Stimulated activated CD4-positive, alpha-beta T cell treated with anti-CD3 and anti-CD28 coated beads, Interleukin-2, amount 100 ng/mL, for 48 hours (primary cell): ENCODE measurements around the gene SPDYE17.
"Not testable (repeated sequence)": the region's sequence is repeated elsewhere in the genome, so short reads cannot be mapped to it uniquely, and the experiment has no call there.

ENCODE experiments used
- DNase-seq, 2 donors: peaks; one replicate each; pipeline ENCODE4 v3.0.0-alpha.2; 2020

The SPDYE17 gene

DNA sequence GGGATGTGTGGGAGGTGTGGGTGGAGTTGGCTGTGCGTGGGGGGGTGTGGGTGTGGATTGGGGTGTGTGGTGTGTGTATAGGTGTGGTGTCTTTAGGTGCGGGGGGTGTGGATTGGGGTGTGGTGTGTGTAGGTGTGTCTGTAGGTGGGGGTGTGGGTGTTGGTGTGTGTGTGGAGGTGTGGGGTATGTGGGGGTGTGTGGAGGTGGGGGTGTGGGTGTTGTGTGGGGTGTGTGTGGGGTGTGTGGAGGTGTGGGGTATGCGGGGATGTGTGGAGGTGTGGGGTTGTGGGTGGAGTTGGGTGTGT is 33.9 kb downstream of the SPDYE17 start:
- DNase-seq = no peak

- no peak for DNase-seq
Measured at GRCh38 chr7:76997381-76998284, 34.5 kb downstream of the SPDYE17 start.

DNA sequence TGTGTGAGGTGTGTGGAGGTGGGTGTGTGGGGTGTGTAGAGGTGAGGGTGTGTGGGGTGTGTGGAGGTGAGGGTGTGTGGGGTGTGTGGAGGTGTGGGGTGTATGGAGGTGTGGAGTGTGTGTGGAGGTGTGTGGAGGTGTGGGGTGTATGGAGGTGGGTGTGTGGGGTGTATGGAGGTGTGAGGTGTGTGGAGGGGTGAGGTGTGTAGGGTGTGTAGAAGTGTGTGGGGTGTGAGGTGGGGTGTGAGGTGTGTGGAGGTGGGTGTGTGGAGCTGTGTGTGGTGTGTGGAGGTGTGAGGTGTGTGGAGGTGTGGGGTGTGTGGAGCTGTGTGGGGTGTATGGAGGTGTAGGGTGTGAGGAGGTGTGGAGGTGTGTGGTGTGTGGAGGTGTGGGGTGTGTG is 35.2 kb downstream of the SPDYE17 start:
- DNase-seq = not testable (repeated sequence)

DNA sequence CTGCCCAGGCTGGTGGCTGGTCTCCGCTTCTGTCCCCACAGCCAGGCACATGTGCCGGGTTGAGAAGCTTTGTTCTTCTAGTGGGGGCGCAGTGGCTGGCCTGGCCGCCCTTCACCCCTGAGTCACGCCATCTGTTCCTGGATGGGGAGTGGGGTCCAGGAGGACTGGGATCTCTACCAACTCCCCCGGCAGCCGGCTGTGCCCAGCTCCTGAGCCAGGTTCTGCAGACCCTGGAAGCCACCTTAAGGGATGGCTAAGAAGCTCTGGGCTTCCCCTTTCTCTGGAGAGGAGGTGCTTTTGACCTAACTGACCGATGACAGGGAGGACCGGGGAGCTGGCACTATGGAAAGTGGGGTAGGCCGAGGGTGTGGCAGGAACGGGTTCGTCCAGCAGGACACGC is 37.9 kb downstream of the SPDYE17 start:
- DNase-seq = not testable (repeated sequence)

- DNase-seq = not testable (repeated sequence)
Measured at GRCh38 chr7:76993831-76994230, 38.3 kb downstream of the SPDYE17 start.

GRCh38 chr7:76992871-76993270 is 39.3 kb downstream of the SPDYE17 start:
- not testable (repeated sequence) for DNase-seq

DNA sequence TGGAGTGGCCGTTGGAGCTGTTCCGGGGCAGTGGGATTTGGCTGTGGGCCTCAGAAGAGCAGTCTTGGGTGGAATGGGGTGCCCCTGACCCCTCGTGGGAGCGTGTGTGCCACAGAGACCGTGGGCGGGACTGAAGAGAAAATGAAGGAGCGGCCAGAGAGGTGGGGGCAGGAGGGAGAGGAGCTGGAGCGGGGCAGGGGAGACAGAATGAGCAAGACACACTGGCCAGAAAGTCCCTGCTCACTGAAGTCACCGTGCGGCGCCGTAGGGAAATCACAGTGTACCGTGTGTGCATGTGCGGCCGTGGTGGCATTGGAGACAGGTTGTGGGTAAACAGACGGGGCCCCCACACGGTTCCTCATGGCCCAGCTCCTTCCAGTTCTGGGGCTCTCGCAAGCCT is 40.0 kb downstream of the SPDYE17 start:
- not testable (repeated sequence) for DNase-seq

DNA sequence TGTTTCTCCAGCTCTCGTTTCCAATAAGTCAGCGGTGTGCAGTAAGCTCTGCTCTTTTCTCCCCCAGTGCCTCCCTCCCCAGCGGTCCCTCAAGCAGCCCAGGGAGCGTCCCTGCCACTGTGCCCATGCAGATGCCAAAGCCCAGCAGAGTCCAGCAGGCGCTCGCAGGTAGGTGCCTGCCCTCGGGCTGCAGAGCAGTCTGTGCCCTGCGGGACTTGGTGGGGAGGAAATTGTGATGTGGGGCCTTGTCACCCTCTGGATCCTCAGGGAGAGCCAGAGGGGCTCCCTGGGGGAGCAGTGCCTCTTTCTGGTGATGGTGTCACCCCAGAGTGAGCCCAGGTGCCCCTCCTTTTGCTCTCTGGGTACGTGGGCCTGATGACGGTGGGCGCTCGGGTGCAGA is 42.0 kb downstream of the SPDYE17 start:
- DNase-seq = not testable (repeated sequence)

DNA sequence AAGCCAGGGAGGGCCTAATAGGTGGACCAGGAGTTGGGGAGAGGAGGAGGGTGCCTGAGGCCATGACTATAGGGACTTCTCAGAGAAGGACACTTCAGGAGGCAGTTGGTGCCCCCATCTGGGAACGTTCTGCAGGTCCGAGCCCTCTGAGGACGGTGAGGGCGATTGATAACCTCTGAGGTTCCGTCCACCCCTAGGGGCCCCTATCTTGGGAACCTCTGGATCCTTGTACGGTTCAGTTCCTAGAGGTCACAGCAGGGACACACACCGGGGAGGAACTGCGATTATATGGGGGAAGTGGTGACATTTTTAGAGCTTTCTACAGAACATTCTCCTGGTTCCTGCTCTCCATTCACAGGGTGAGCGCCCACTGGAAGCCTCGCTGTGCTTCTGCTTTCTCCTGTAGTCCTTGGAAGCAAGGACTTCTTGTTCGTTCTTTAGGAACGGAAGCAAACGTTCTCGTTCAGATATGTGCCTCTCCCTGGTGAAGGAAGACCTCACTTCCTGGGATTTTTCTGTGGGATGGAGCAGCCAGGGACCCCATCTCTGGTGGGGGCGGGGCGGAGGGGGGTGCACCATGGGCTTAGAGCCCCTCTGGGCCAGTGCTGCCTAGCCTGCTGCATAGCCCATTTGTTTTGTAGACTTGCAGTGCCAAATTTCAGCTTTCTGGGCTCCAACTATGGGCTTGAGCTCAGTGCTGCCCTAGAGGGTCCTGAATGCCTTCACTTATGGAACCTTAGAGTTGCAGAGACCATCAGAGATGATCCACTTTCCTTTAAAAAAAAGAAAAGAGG is 46.0 kb downstream of the SPDYE17 start:
- DNase-seq = not testable (repeated sequence)

- DNase-seq = not testable (repeated sequence)
Measured at GRCh38 chr7:76984784-76985136, 47.4 kb downstream of the SPDYE17 start.

DNA sequence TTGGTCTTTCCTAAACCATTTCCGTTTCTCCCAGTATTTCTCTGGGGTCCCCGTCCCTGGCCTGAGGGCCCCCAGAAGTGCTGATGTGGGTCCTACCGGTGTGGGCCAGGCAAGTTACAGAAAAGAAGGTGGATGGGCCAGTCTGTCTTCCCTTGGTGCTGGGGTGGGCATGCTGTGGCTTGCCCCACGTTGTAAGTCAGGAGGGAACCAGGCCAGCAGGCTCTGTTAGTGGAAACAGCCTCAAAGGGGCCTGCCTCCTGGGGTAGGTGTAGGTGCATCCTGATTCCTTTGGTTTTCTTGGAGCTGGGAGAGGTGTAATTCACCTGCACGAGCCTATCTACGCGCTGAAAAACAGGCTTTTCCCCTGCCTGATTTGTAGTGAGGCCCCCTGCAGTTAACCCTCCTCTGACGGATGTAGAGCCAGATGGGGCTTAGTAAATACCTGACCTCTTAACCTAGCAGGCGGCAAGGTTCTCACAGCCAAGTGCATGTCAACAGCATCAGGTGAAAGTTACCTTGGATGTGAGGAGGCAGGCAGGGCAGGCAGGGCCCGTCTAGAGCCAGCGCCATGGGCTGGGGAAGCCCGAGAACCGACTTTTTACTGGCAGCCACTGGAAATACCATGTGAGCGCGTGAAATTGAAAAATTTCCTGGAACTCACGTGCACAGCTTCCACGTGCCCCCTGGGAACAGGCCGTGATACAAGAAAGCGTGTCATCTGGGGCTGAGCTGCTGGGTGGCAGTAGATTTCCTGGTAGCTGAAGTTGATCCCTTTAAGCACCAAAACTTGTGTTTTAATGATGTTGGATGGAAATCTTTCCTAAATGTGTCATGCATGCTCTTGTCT is 48.0 kb downstream of the SPDYE17 start:
- not testable (repeated sequence) for DNase-seq

DNA sequence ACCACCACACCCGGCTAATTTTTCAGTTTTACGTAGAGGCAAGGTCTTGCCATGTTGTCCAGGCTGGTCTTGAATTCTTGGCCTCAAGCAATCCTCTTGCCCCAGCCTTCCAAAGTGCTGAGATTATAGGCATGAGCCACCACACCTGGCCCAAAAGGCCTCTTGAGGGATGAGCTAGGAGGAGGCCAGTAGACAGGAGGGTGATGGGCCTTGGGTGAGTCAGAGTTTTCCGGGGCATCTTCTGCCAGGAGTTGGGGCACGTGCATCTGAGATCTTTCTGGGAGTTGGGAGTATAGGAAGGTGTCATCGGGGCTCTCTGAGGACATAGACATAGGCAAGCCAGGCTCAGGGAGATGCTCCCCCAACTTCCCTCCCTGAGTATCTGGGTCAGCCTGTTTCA is 48.8 kb downstream of the SPDYE17 start:
- DNase-seq = not testable (repeated sequence)

- DNase-seq = not testable (repeated sequence)
Measured at GRCh38 chr7:76982501-76982900, 49.7 kb downstream of the SPDYE17 start.

DNA sequence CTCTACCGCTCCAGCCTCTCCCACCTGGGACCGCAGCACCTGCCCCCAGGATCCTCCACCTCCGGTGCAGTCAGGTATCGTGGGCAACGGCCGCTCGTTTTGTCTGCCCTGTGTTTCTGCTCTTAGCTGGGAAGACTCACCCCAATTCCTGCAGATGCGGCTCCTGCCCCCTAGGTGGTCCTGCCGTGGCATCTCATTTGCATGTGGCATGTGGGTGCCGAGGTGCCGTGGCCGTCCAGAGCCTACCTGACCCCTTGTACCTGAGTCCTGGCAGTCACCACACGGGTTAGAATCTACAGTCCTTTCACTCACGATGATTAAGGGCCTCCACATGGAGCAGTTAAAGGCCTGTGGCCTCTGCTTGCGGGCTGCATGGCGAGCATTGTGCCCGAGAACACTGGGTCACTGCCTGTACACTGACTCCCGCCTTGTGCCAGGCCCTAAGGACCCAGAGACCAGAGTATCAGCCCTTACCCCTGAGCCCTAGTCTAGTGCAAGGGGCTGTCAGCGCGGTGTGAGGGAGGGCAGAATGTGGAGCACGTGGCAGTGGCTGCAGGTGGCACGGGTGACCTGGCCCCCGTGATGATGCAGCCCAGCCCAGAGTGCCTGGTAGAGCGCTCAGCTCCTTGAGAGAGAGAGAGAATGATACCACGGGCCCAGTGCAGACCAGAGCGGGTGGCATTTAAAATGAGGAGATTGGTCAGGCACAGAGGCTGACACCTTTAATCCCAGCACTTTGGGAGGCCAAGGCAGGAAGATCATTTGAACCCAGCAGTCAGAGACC is 50.8 kb downstream of the SPDYE17 start:
- not testable (repeated sequence) for DNase-seq

DNA sequence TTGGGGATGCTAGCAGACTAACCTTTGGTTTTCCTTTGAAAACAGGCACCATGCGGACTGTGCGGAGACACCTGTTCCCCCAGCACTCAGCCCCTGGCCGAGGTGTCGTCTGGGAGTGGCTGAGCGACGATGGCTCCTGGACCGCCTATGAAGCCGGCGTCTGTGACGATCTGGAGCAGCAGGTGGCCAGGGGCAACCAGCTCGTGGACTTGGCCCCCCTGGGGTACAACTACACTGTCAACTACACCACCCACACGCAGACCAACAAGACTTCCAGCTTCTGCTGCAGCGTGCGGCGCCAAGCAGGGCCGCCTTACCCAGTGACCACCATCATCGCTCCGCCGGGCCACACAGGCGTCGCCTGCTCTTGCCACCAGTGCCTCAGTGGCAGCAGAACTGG is 51.6 kb downstream of the SPDYE17 start:
- DNase-seq = not testable (repeated sequence)

DNA sequence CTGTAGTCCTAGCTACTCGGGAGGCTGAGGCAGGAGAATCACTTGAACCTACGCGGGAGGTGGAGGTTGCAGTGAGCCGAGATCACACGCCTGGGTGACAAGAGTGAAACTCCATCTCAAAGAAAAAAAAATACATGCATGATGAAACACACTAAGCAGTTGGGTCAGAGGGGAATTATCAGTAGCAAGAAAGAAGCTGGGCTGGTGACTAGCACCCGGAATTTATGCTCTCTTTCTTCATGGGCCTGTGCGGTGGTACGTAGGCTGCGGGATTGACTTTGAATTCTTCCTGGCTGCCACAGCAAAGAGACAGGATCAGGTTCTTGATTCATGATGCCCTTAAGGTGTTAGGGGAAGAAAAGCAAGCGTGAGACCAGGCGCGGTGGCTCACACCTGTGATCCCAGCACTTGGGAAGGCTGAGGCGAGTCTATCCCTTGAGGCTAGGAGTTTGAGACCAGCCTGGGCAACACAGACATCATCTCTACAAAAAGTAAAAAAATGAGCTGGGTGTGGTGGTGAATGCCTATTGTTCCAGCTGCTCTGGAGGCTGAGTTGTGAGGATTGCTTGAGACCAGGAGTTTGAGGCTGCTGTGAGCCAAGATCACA is 54.3 kb downstream of the SPDYE17 start:
- not testable (repeated sequence) for DNase-seq

DNA sequence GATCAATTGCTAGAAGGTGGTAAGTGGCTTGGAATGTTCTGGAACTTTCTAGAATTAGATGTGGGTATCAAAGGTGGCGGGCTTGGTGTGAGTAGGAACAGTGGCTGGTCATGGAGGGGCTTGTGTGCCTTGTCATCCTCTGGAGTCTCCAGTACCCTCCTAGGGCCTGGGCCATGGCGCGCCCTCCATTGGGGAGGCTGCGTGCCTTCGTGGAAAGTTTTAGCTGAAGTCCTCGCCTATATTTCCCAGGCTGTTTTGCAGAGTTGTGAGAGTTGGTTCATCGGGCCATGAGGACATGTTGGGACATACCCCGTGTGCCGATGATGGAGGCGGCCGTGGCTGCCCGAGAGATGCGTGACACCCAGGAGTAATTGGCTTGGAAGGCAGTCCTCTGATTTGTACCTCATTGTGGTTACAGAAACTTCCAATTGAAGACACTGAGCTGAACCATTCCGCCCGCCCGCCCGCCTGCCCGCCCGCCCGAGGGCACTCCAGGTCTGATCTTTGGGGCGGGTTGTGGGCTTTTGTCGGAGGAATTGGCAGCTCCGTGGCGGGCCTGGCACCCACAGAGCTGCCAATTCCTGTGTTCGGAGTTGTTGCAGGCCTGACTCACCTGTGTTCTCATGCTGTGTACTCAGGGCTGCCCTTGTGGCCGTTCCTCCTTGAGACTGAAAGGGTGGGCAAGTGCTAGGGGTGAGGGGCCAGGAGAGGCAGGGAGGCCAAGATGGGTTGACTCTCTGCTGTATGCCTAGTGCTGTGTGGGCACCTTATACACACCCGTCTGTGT is 57.2 kb downstream of the SPDYE17 start:
- DNase-seq = not testable (repeated sequence)

DNA sequence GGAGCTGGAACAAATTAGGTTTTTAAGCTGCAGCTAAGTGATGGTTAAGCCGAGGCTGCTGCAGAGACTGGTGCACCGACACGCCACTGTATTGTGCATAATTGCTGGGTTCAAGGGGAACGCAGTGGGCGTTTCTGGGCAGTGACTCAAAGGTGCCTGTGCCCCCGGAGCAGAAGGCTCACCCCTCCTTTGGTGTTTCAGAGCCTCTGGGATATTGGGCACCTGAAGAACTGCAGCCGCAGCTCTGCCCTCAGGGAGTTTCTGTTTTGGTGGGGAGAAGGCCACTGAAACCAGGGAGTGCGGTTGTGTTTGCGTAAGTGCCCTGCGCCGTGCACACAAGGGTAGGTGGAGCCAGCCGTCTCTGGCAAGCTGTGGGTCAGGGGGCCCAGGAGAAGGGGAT is 57.8 kb downstream of the SPDYE17 start:
- not testable (repeated sequence) for DNase-seq

GRCh38 chr7:76972391-76972790 is 59.8 kb downstream of the SPDYE17 start:
- DNase-seq = not testable (repeated sequence)
